Loucy (cell line): ENCODE results near the gene EPSTI1.

Source experiments
- CTCF ChIP-seq: fragments of 200-600 bp; sonication (generic); conservative IDR thresholded peaks from 2 replicates; pipeline ENCODE4 v1.5.1; 2014; ENCODE audit warnings: mild to moderate bottlenecking, antibody characterized with exemption, low read length
- EZH2phosphoT487 ChIP-seq: fragments of 200-600 bp; IDR thresholded peaks from 2 replicates; pipeline ENCODE4 v1.6.1; 2018; ENCODE audit warnings: antibody characterized with exemption, mild to moderate bottlenecking, moderate library complexity, borderline replicate concordance

- TF ChIP-seq CTCF (no peak), EZH2phosphoT487 (no peak)
These were observed 26.8 kb downstream of the EPSTI1 start for GRCh38 chr13:42965281-42965680.
